ENCODE measurements around the gene GAD1. TPM values are rescaled to one million over a fixed set of nuclear protein-coding genes. Genes with fewer than 3 reads are reported as not detected.

GAD1 gene
- total RNA-seq, 1 experiment from 2014 or later: 1.1 TPM

DNA sequence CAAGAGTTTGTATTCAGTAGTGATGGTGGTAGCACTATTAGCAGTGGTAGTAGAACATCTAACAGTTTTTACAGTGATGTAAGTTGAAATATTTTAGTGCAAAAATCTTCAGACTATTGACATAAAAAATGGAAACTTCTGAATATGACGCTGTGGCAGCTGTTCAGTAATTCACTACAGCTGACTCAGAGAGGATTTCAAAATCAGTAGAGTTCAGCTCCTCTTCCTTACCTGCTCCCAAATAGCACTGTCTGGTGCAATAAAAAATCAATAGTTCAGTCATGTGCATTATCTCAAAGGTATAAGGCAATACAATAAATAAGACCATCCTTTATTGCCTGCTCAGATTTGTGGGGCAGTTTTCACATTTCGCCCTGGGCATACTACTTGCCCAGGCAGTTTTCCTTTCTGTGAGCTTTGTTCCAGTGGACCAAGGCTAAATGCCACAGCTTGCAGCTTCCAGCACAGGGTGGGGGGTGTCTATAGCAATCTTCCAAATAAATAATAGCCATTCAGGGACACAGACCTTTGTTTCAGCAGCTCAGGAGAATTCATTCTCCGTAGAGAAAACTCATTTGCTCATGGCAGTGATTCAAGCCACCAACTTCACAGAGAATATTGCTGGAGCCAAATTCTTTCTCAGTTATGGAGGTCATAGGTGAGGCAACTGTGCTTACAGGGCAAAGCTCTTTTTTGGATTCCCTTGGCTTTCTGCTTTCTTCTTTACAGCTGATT is 78.5 kb downstream of the GAD1 start:
- CTCF ChIA-PET: no interaction called here
- no TSS peak for BruUV-seq (replicated peaks)
- no peaks in the 10 kb centered on the region for H3K27me3 ChIP-seq (replicated peaks; ENCODE audit: insufficient read depth, low read depth, low read length, poor library complexity)
- intact Hi-C loops (cut with micrococcal nuclease; ENCODE audit: unreplicated experiment): no loop called here
- no peaks in the 10 kb centered on the region for H3K9me3 ChIP-seq (ENCODE audit: low read depth, low read length, poor library complexity, severe bottlenecking)
- POLR2A ChIA-PET (ENCODE audit: low non-redundant PET): no interaction called here
- TF ChIP-seq EZH2 (IDR thresholded peaks at IDR 0.05; ENCODE audit: borderline replicate concordance, low read depth, low read length, poor library complexity, severe bottlenecking): no peak
- TF ChIP-seq, protein P1, sequence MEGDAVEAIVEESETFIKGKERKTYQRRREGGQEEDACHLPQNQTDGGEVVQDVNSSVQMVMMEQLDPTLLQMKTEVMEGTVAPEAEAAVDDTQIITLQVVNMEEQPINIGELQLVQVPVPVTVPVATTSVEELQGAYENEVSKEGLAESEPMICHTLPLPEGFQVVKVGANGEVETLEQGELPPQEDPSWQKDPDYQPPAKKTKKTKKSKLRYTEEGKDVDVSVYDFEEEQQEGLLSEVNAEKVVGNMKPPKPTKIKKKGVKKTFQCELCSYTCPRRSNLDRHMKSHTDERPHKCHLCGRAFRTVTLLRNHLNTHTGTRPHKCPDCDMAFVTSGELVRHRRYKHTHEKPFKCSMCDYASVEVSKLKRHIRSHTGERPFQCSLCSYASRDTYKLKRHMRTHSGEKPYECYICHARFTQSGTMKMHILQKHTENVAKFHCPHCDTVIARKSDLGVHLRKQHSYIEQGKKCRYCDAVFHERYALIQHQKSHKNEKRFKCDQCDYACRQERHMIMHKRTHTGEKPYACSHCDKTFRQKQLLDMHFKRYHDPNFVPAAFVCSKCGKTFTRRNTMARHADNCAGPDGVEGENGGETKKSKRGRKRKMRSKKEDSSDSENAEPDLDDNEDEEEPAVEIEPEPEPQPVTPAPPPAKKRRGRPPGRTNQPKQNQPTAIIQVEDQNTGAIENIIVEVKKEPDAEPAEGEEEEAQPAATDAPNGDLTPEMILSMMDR (conservative IDR thresholded peaks at IDR 0.05; ENCODE audit: low read depth, low read length): no peak
- H3K36me3 ChIP-seq (ENCODE audit: insufficient read depth, low read length, poor library complexity, severe bottlenecking): no peaks in the 10 kb centered on the region
- no peaks in the 10 kb centered on the region for H3K4me1 ChIP-seq (ENCODE audit: insufficient read depth, low read length, poor library complexity, severe bottlenecking)
- no peak for DNase-seq (ENCODE audit: low spot score)
- H3K27ac ChIP-seq (ENCODE audit: low read depth, low read length, poor library complexity, severe bottlenecking): no peak overlapping the region
- H3K4me3 ChIP-seq (ENCODE audit: low read depth, low read length, poor library complexity, severe bottlenecking): no peak overlapping the region

DNA sequence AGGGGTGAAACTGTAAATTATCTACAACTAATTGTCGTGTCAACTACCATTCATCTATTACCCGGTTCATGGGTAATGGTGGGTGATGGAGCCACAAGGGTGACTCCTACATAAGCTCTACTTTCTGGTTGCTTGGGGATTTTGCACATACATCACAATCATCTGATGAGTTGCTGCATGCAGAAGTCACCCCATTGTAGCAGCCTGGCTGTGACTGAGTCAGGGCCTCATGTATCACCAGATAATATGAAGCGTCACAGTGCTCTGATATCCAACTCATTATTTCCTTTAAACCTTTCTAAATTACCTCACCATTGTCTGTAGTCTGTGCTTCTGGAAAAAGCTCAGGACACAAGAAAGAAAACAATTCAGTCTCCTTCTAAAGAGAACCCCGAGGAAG is 79.9 kb downstream of the GAD1 start:
- Histone ChIP-seq H3K4me3 (ENCODE audit: low read depth, low read length, poor library complexity, severe bottlenecking) (no peak overlapping the region), H3K27ac (ENCODE audit: low read depth, low read length, poor library complexity, severe bottlenecking) (no peak overlapping the region), H3K36me3 (ENCODE audit: insufficient read depth, low read length, poor library complexity, severe bottlenecking) (no peaks in the 10 kb centered on the region), H3K9me3 (ENCODE audit: low read depth, low read length, poor library complexity, severe bottlenecking) (no peaks in the 10 kb centered on the region), H3K4me1 (ENCODE audit: insufficient read depth, low read length, poor library complexity, severe bottlenecking) (no peaks in the 10 kb centered on the region), H3K27me3 (replicated peaks; ENCODE audit: insufficient read depth, low read depth, low read length, poor library complexity) (no peaks in the 10 kb centered on the region)
- POLR2A ChIA-PET (ENCODE audit: low non-redundant PET): no interaction called here
- DNase-seq (ENCODE audit: low spot score): no peak
- intact Hi-C loops (cut with micrococcal nuclease; ENCODE audit: unreplicated experiment): no loop called here
- CTCF ChIA-PET: no interaction called here
- TF ChIP-seq EZH2 (IDR thresholded peaks at IDR 0.05; ENCODE audit: borderline replicate concordance, low read depth, low read length, poor library complexity, severe bottlenecking): no peak
- TF ChIP-seq, protein P1 (conservative IDR thresholded peaks at IDR 0.05; ENCODE audit: low read depth, low read length): no peak
- no TSS peak for BruUV-seq (replicated peaks)

DNA sequence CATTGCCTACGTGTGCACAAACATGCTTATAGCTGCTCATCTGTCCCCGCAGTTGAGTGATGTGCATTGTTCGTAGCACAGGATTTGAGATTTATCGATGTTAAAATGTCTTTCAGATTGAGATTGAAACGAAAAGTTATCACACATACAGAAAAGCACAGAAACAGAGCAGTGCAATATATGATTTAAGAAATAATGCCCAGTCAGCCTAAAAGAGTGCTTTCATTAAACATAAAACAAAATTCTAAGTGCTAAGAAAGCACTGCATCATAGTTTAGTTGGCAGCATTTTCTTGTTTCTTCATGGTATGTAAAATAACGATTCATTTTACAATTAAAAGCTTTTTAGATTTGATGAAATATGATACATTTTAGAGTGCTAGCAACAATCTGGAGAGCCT is 80.4 kb downstream of the GAD1 start:
- H3K36me3 ChIP-seq (ENCODE audit: insufficient read depth, low read length, poor library complexity, severe bottlenecking): no peaks in the 10 kb centered on the region
- no peaks in the 10 kb centered on the region for H3K27me3 ChIP-seq (replicated peaks; ENCODE audit: insufficient read depth, low read depth, low read length, poor library complexity)
- TF ChIP-seq, protein P1 (conservative IDR thresholded peaks at IDR 0.05; ENCODE audit: low read depth, low read length): no peak
- no peak for TF ChIP-seq EZH2 (IDR thresholded peaks at IDR 0.05; ENCODE audit: borderline replicate concordance, low read depth, low read length, poor library complexity, severe bottlenecking)
- H3K4me3 ChIP-seq (ENCODE audit: low read depth, low read length, poor library complexity, severe bottlenecking): no peak overlapping the region
- ChIA-PET CTCF (no interaction called here), POLR2A (ENCODE audit: low non-redundant PET) (no interaction called here)
- intact Hi-C loops (cut with micrococcal nuclease; ENCODE audit: unreplicated experiment): no loop called here
- no peaks in the 10 kb centered on the region for H3K4me1 ChIP-seq (ENCODE audit: insufficient read depth, low read length, poor library complexity, severe bottlenecking)
- DNase-seq (ENCODE audit: low spot score): no peak
- H3K9me3 ChIP-seq (ENCODE audit: low read depth, low read length, poor library complexity, severe bottlenecking): no peaks in the 10 kb centered on the region
- no peak overlapping the region for H3K27ac ChIP-seq (ENCODE audit: low read depth, low read length, poor library complexity, severe bottlenecking)
- no TSS peak for BruUV-seq (replicated peaks)

All from A673 (cell line).